ENCODE results near the gene PHACTR4.

DNA sequence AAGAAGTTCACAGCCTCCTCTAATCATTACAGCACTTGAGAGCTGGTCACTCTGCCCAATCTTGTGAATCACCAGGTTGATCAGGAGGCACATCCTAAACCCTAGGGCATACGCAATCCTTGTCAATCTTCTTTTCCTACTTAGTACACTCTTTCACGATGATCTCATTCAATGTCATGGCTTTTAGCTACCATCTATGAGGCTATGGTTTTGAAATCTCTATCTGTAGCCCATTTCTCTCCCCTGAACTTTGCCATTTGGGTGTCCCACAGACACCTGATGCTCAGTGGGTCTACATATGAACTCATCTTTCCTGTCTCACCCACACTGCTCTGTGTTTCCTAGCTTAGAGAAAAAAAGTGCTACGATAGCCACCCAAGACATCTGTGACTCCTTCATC lies 42.6 kb upstream of the PHACTR4 start:
- TF ChIP-seq, protein P1, sequence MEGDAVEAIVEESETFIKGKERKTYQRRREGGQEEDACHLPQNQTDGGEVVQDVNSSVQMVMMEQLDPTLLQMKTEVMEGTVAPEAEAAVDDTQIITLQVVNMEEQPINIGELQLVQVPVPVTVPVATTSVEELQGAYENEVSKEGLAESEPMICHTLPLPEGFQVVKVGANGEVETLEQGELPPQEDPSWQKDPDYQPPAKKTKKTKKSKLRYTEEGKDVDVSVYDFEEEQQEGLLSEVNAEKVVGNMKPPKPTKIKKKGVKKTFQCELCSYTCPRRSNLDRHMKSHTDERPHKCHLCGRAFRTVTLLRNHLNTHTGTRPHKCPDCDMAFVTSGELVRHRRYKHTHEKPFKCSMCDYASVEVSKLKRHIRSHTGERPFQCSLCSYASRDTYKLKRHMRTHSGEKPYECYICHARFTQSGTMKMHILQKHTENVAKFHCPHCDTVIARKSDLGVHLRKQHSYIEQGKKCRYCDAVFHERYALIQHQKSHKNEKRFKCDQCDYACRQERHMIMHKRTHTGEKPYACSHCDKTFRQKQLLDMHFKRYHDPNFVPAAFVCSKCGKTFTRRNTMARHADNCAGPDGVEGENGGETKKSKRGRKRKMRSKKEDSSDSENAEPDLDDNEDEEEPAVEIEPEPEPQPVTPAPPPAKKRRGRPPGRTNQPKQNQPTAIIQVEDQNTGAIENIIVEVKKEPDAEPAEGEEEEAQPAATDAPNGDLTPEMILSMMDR (IDR thresholded peaks at IDR 0.05) = no peak
- no peak for TF ChIP-seq POLR2A (IDR thresholded peaks at IDR 0.05)
